A549 (cell line): Measurements from ENCODE around the gene KRTAP9-9.
"Not testable (repeated sequence)": the region's sequence is repeated elsewhere in the genome, so short reads cannot be mapped to it uniquely, and the experiment has no call there.

Source experiments
- CTCF ChIP-seq: fragments of >200 bp; sonication (Bioruptor Twin); formaldehyde crosslinking; IDR thresholded peaks from 3 replicates; pipeline ENCODE4 v1.5.1; 2016
- EP300 ChIP-seq, 2 experiments: fragments of >200 bp; sonication (Bioruptor Twin); formaldehyde crosslinking; IDR thresholded peaks; 2 replicates in 1 of 2; 3 replicates in 1 of 2; pipeline ENCODE4 v1.6.1; 2016 to 2017
- JUN ChIP-seq, 2 experiments: fragments of >200 bp; sonication (Bioruptor Twin); formaldehyde crosslinking; IDR thresholded peaks; 2 replicates in 1 of 2; 3 replicates in 1 of 2; pipeline ENCODE4 v1.6.1; 2016 to 2017
- MAZ ChIP-seq: fragments of 150-350 bp; IDR thresholded peaks from 2 replicates; pipeline ENCODE4 v1.6.1; 2014; ENCODE audit warnings: antibody characterized with exemption, low read depth, low read length, borderline replicate concordance
- POLR2A ChIP-seq: IDR thresholded peaks from 2 replicates; pipeline ENCODE4 v1.6.1; 2012; ENCODE audit warnings: mild to moderate bottlenecking, low read length

- TF ChIP-seq POLR2A; CTCF; EP300 (IDR thresholded peaks at IDR 0.05); JUN (IDR thresholded peaks at IDR 0.05); MAZ: not testable (repeated sequence)
These were observed 20.5 kb downstream of the KRTAP9-9 start, which contains the start of gene KRTAP9-7 for GRCh38 chr17:41275648-41276190.
